ENCODE data around the gene CD247.
A peak's percentile ranks its signal among the peaks of the same experiment; 100 is the strongest.

The CD247 gene

GRCh38 chr1:167455786-167456446 is 62.4 kb downstream of the CD247 start:
- DNase-seq = no peak

GRCh38 chr1:167454894-167455785 is 63.2 kb downstream of the CD247 start:
- DNase-seq = peak; percentile 15 to 39

- DNase-seq = no peak
These were observed 63.9 kb downstream of the CD247 start for GRCh38 chr1:167454304-167454893.

- DNase-seq = no peak
These were observed 65.2 kb downstream of the CD247 start for GRCh38 chr1:167453123-167453522.

- no peak for DNase-seq
These were observed 65.8 kb downstream of the CD247 start for GRCh38 chr1:167452483-167452882.

GRCh38 chr1:167450843-167451242 is 67.5 kb downstream of the CD247 start:
- no peak for DNase-seq

- no peak for DNase-seq
These were observed 70.7 kb downstream of the CD247 start for GRCh38 chr1:167447521-167448136.

GRCh38 chr1:167446966-167447365 is 71.4 kb downstream of the CD247 start:
- DNase-seq = no peak

- DNase-seq = no peak
These were observed 74.6 kb downstream of the CD247 start for GRCh38 chr1:167443757-167444156.

- DNase-seq = no peak
These were observed 75.3 kb downstream of the CD247 start for GRCh38 chr1:167442854-167443565.

- peak; percentile 44 to 64 for DNase-seq
These were observed 76.0 kb downstream of the CD247 start for GRCh38 chr1:167442142-167442848.

- no peak for DNase-seq
These were observed 77.1 kb downstream of the CD247 start for GRCh38 chr1:167441222-167441621.

- no peak for DNase-seq
These were observed 77.6 kb downstream of the CD247 start for GRCh38 chr1:167440776-167441175.

GRCh38 chr1:167440345-167440744 is 78.0 kb downstream of the CD247 start:
- no peak for DNase-seq

- peak; percentile 54 for DNase-seq
These were observed 78.9 kb downstream of the CD247 start for GRCh38 chr1:167439301-167439988.

- no peak for DNase-seq
These were observed 79.9 kb downstream of the CD247 start for GRCh38 chr1:167438171-167439138.

- DNase-seq = no peak
These were observed 82.8 kb downstream of the CD247 start for GRCh38 chr1:167435484-167435883.

GRCh38 chr1:167434306-167434705 is 84.0 kb downstream of the CD247 start:
- DNase-seq = no peak

- DNase-seq = no peak
These were observed 84.4 kb downstream of the CD247 start for GRCh38 chr1:167433884-167434283.

GRCh38 chr1:167432780-167433179 is 85.5 kb downstream of the CD247 start:
- DNase-seq = no peak
